HFF-Myc (cell line): Measurements from ENCODE around the gene ADAP1.

Experiments used
- DNase-seq: peaks from one replicate; pipeline ENCODE4 v3.0.0-alpha.2; 2011; ENCODE audit warnings: low read depth; ENCODE audit errors: extremely low read depth
- H3K4me3 ChIP-seq: replicated peaks from 2 replicates; pipeline ENCODE4 v1.5.1; 2011; ENCODE audit warnings: low read depth, mild to moderate bottlenecking, control low read depth, low read length
- TF ChIP-seq, protein P1 (sequence below): IDR thresholded peaks from 2 replicates; pipeline ENCODE4 v1.5.1; 2012; ENCODE audit warnings: mild to moderate bottlenecking, low read depth, low read length, control low read depth; ENCODE audit errors: missing control alignments

The ADAP1 gene

GRCh38 chr7:952548-953441 lies 1.7 kb downstream of the ADAP1 start:
- no peak for DNase-seq
- no peak overlapping the region for H3K4me3 ChIP-seq
- TF ChIP-seq, protein P1, sequence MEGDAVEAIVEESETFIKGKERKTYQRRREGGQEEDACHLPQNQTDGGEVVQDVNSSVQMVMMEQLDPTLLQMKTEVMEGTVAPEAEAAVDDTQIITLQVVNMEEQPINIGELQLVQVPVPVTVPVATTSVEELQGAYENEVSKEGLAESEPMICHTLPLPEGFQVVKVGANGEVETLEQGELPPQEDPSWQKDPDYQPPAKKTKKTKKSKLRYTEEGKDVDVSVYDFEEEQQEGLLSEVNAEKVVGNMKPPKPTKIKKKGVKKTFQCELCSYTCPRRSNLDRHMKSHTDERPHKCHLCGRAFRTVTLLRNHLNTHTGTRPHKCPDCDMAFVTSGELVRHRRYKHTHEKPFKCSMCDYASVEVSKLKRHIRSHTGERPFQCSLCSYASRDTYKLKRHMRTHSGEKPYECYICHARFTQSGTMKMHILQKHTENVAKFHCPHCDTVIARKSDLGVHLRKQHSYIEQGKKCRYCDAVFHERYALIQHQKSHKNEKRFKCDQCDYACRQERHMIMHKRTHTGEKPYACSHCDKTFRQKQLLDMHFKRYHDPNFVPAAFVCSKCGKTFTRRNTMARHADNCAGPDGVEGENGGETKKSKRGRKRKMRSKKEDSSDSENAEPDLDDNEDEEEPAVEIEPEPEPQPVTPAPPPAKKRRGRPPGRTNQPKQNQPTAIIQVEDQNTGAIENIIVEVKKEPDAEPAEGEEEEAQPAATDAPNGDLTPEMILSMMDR: no peak

DNA sequence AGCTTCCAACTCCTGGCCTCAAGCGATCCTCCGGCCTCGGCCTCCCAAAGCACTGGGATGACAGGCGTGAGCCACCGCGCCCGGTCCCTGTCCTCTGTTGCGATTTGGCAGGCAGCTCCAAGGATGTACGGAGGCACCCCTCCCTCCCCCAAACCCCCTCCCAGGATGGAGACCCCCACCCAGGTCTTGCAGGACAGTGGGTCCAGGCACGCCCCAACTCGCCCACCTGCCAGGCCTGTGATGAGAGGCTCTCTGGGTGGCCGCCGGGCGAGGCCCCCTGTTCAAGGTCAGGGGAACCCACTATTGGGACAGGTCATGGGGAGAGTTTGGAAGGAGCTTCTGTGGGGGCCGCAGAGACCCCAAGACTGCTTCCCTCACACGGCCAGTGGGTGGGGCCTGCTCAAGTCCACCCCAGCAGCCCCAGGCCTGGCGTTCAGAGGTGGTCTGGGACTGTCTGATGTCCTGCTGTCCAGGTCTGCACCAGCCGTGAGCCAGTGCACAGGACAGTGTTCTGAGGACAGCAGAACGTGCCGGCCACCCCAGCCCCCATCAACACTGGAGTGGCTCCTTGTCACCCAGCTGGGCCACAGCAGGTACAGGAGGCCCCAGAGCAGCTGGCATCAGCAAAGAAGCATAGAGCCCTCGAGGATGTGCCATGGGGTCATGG lies 2.5 kb downstream of the ADAP1 start:
- no peak for DNase-seq
- H3K4me3 ChIP-seq: no peak overlapping the region
- TF ChIP-seq, protein P1: no peak

DNA sequence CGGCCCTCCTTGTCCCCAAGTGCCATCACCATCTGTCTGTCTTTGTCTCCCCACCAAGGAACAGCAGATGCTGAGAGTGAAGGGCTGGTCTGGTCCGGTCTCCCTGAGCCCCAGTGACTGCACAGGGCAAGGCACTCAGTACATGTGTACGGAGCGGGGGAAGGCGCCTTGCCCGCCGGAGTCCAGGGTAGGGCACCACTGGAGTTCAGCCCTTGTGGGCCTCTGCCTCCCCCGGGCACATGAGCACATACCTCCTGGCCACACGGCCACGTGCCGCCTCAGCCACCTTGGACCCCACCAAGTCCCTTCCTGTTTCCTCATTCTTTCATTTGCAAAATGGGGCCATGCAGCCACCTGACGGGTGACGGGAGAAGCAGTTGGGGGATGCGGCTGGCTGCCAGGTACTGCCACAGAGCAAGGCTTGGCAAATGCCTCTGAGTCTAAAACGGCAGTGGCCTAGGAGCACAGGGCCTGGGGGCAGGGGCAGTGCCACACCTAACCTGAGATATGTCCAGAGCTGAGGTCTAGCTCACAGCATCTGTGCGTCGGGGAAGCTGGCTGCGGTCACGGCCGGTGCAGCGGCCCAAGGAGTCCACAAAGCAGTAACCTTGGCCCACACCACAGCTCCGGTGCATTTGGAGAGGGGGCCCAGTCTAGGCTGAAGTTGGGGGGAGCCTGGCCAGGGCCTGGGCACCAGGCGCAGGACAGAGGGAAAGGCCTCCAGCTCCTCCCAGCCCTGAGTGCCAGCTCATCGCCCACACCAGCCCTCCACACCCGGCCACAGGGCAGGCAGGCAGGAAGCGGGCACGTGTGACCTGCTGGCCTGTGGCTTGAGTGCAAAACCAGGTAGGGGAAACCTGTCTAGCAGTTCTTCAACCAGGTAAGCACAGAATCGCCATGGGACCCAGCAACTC lies 5.2 kb downstream of the ADAP1 start:
- TF ChIP-seq, protein P1: no peak
- no peak for DNase-seq
- no peak overlapping the region for H3K4me3 ChIP-seq

- H3K4me3 ChIP-seq: no peak overlapping the region
- no peak for DNase-seq
- TF ChIP-seq, protein P1: no peak
Observed at GRCh38 chr7:947391-948210, 6.9 kb downstream of the ADAP1 start.

GRCh38 chr7:946256-946996 lies 8.1 kb downstream of the ADAP1 start:
- TF ChIP-seq, protein P1: no peak
- DNase-seq: no peak
- no peak overlapping the region for H3K4me3 ChIP-seq
